HG02885 (cell line): Measurements from ENCODE around the gene ERGIC3.
A peak's percentile ranks its signal among the peaks of the same experiment; 100 is the strongest.
"Not testable (repeated sequence)": the region's sequence is repeated elsewhere in the genome, so short reads cannot be mapped to it uniquely, and the experiment has no call there.

Experiments
- ATAC-seq: cut with Tn5 transposase; IDR thresholded peaks from one replicate; pipeline ENCODE4 v1.9.1; 2021; ENCODE audit warnings: mild to moderate bottlenecking; ENCODE audit not compliant: unreplicated experiment, poor library complexity

The ERGIC3 gene

GRCh38 chr20:35517125-35517524, 24.8 kb upstream of the ERGIC3 start:
- no peak for ATAC-seq

GRCh38 chr20:35517767-35518166, 24.1 kb upstream of the ERGIC3 start:
- not testable (repeated sequence) for ATAC-seq

GRCh38 chr20:35518955-35519354, 22.9 kb upstream of the ERGIC3 start:
- ATAC-seq = no peak

GRCh38 chr20:35523298-35523888, 18.5 kb upstream of the ERGIC3 start:
- ATAC-seq = no peak

GRCh38 chr20:35525639-35526038, 16.2 kb upstream of the ERGIC3 start:
- no peak for ATAC-seq

GRCh38 chr20:35527122-35527769, 14.6 kb upstream of the ERGIC3 start:
- ATAC-seq = no peak

GRCh38 chr20:35529552-35529951, 12.3 kb upstream of the ERGIC3 start, which contains the start of gene C20orf173:
TSS of gene C20orf173 (minus strand) at chr20:35529652. CDS start at chr20:35529373, 279 bp downstream.
- no peak for ATAC-seq

- ATAC-seq = peak; percentile 60
These were observed 2.1 kb upstream of the ERGIC3 start for GRCh38 chr20:35539756-35540212.

- no peak for ATAC-seq
These were observed 628 bp upstream of the ERGIC3 start for GRCh38 chr20:35541118-35541782.

- no peak for ATAC-seq
These were observed 1.1 kb downstream of the ERGIC3 start for GRCh38 chr20:35542990-35543389.

- no peak for ATAC-seq
These were observed 2.6 kb downstream of the ERGIC3 start for GRCh38 chr20:35544436-35544835.

GRCh38 chr20:35544941-35545340, 3.1 kb downstream of the ERGIC3 start:
- ATAC-seq = not testable (repeated sequence)

GRCh38 chr20:35546127-35546526, 4.2 kb downstream of the ERGIC3 start:
- ATAC-seq = no peak

- ATAC-seq = no peak
These were observed 5.5 kb downstream of the ERGIC3 start for GRCh38 chr20:35547329-35547728.

GRCh38 chr20:35551503-35551902, 9.6 kb downstream of the ERGIC3 start:
- ATAC-seq = no peak

- ATAC-seq = no peak
These were observed 11.0 kb downstream of the ERGIC3 start for GRCh38 chr20:35552914-35553313.

- ATAC-seq = not testable (repeated sequence)
These were observed 13.6 kb downstream of the ERGIC3 start for GRCh38 chr20:35555461-35555860.

GRCh38 chr20:35555951-35556645, 14.2 kb downstream of the ERGIC3 start:
- no peak for ATAC-seq

- ATAC-seq = no peak
These were observed 15.0 kb downstream of the ERGIC3 start for GRCh38 chr20:35556871-35557270.

- no peak for ATAC-seq
These were observed 16.6 kb downstream of the ERGIC3 start for GRCh38 chr20:35558451-35558850.
